ENCODE data around the gene FCGBP. TPM values are rescaled to one million over a fixed set of nuclear protein-coding genes. Genes with fewer than 3 reads are reported as not detected.

FCGBP gene
- total RNA-seq, 1 experiment from 2014 or later = 0.80 TPM

DNA sequence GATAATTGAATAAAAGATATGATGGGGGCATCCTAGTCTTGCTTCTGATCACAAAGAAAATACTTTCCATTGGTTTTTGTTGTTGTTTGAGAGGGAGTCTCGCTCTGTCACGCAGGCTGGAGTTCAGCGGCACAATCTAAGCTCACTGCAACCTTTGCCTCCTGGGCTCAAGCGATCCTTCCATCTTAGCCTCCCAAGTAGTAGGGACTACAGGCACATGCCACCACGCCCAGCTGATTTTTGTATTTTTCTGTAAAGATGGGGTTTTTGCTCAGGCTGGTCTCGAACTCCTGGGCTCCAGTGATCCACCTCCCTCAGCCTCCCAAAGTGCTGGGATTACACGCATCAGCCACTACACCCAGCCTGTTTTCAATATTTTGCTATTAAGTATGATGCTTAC is 19.5 kb upstream of the FCGBP start:
- no TSS peak for BruUV-seq (replicated peaks)
- intact Hi-C loops (cut with micrococcal nuclease) = no loop called here
- Histone ChIP-seq H3K4me2 (ENCODE audit: low read length) (no peak overlapping the region), H3K27me3 (ENCODE audit: low read length) (no peaks in the 10 kb centered on the region), H3K9me2 (replicated peaks; ENCODE audit: low read length) (no peaks in the 10 kb centered on the region), H3K4me1 (ENCODE audit: insufficient read depth, low read length) (peaks cover 3% of the 10 kb centered on the region; the same call in 1 of the 2 replicates), H3K79me2 (ENCODE audit: low read length) (no peaks in the 10 kb centered on the region), H3K27ac (ENCODE audit: low read length) (no peak overlapping the region), H2AFZ (ENCODE audit: low read length) (no peak overlapping the region), H4K20me1 (ENCODE audit: low read length) (no peaks in the 10 kb centered on the region), H3K9ac (ENCODE audit: low read length) (no peak overlapping the region), H3K36me3 (ENCODE audit: low read depth, low read length) (no peaks in the 10 kb centered on the region), H3F3A (ENCODE audit: low read length, unreplicated experiment) (no peaks in the 10 kb centered on the region), H3K4me3 (ENCODE audit: low read length) (no peak overlapping the region), H3K9me3 (ENCODE audit: low read length) (no peaks in the 10 kb centered on the region)
- TF ChIP-seq EZH2phosphoT487 (IDR thresholded peaks at IDR 0.05; ENCODE audit: borderline replicate concordance, low read length) (no peak), EZH2 (IDR thresholded peaks at IDR 0.05; ENCODE audit: low read length, unreplicated experiment) (no peak)
- TF ChIP-seq, protein P1, sequence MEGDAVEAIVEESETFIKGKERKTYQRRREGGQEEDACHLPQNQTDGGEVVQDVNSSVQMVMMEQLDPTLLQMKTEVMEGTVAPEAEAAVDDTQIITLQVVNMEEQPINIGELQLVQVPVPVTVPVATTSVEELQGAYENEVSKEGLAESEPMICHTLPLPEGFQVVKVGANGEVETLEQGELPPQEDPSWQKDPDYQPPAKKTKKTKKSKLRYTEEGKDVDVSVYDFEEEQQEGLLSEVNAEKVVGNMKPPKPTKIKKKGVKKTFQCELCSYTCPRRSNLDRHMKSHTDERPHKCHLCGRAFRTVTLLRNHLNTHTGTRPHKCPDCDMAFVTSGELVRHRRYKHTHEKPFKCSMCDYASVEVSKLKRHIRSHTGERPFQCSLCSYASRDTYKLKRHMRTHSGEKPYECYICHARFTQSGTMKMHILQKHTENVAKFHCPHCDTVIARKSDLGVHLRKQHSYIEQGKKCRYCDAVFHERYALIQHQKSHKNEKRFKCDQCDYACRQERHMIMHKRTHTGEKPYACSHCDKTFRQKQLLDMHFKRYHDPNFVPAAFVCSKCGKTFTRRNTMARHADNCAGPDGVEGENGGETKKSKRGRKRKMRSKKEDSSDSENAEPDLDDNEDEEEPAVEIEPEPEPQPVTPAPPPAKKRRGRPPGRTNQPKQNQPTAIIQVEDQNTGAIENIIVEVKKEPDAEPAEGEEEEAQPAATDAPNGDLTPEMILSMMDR (conservative IDR thresholded peaks at IDR 0.05; ENCODE audit: low read depth, low read length) = no peak
- CTCF ChIA-PET = no interaction called here
- POLR2A ChIA-PET (ENCODE audit: unreplicated experiment) = no interaction called here
- DNase-seq = no peak
- no peak for ATAC-seq

DNA sequence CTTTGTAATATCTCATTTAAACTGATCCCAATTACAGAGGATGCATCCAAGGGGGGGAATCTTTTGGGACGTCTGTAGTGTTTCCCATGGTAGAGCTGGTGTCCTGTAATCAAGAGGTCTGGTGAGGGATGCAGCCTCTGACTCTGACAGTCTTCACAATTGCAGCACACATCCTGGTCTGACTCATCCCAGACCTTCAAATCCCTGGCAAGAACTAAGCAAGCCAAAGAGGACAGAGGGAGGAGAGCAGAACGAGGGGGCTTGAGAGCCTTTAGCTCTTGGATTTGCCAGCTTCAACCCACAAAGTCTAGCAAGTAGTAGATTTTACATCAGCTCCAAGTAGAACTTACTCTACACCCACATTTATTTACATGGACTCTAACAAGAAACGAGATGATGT is 17.3 kb upstream of the FCGBP start:
- no peaks in the 10 kb centered on the region for H3K9me3 ChIP-seq (ENCODE audit: low read length)
- peak; percentile 38 for DNase-seq
- no peaks in the 10 kb centered on the region for H3K79me2 ChIP-seq (ENCODE audit: low read length)
- H3K4me3 ChIP-seq (ENCODE audit: low read length) = no peak overlapping the region
- H3K4me2 ChIP-seq (ENCODE audit: low read length) = no peak overlapping the region
- BruUV-seq (replicated peaks) = no TSS peak
- CTCF ChIA-PET = no interaction called here
- TF ChIP-seq EZH2 (IDR thresholded peaks at IDR 0.05; ENCODE audit: low read length, unreplicated experiment) (no peak), EZH2phosphoT487 (IDR thresholded peaks at IDR 0.05; ENCODE audit: borderline replicate concordance, low read length) (no peak)
- TF ChIP-seq, protein P1 (conservative IDR thresholded peaks at IDR 0.05; ENCODE audit: low read depth, low read length) = no peak
- H3K27ac ChIP-seq (ENCODE audit: low read length) = no peak overlapping the region
- no peaks in the 10 kb centered on the region for H3K27me3 ChIP-seq (ENCODE audit: low read length)
- ATAC-seq = peak; percentile 76
- H3F3A ChIP-seq (ENCODE audit: low read length, unreplicated experiment) = no peaks in the 10 kb centered on the region
- no peak overlapping the region for H3K9ac ChIP-seq (ENCODE audit: low read length)
- H3K9me2 ChIP-seq (replicated peaks; ENCODE audit: low read length) = no peaks in the 10 kb centered on the region
- POLR2A ChIA-PET (ENCODE audit: unreplicated experiment) = no interaction called here
- H3K36me3 ChIP-seq (ENCODE audit: low read depth, low read length) = no peaks in the 10 kb centered on the region
- no peaks in the 10 kb centered on the region for H4K20me1 ChIP-seq (ENCODE audit: low read length)
- H3K4me1 ChIP-seq (ENCODE audit: insufficient read depth, low read length) = peaks cover 3% of the 10 kb centered on the region; the same call in 1 of the 2 replicates
- no peak overlapping the region for H2AFZ ChIP-seq (ENCODE audit: low read length)
- intact Hi-C loops (cut with micrococcal nuclease) = no loop called here

DNA sequence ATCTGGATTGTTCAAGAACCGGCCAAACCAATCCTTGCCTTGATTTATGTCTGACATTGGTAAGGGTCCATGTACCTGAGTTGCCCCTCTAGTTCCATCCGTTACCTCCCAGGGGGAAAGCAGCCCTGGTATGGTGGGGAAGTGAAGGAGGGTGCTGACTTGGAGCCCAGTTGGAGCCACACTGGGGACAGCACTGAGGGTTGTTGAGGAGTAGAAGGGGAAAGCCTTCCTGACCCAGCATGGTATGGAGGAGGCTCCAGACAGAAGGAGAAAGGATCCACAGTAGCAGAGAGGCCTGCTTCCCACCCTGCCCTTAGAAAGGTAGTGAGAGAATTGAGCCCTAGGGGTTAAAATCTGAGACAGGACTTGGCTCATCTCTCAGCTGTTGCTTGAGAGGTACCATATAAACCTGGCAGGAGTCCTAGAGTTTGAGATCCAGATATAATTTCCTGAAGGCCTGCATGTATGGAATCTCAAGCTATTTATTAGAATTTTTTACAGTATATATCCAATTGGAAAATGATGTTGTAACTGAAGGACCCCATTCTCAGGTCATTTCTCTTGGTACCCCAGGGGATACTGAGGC is 16.7 kb upstream of the FCGBP start:
- DNase-seq = no peak
- CTCF ChIA-PET = no interaction called here
- intact Hi-C loops (cut with micrococcal nuclease) = no loop called here
- no peaks in the 10 kb centered on the region for H3K9me2 ChIP-seq (replicated peaks; ENCODE audit: low read length)
- no peaks in the 10 kb centered on the region for H4K20me1 ChIP-seq (ENCODE audit: low read length)
- no peaks in the 10 kb centered on the region for H3K9me3 ChIP-seq (ENCODE audit: low read length)
- TF ChIP-seq, protein P1 (conservative IDR thresholded peaks at IDR 0.05; ENCODE audit: low read depth, low read length) = no peak
- TF ChIP-seq EZH2 (IDR thresholded peaks at IDR 0.05; ENCODE audit: low read length, unreplicated experiment) (no peak), EZH2phosphoT487 (IDR thresholded peaks at IDR 0.05; ENCODE audit: borderline replicate concordance, low read length) (no peak)
- no peak overlapping the region for H2AFZ ChIP-seq (ENCODE audit: low read length)
- no peak overlapping the region for H3K27ac ChIP-seq (ENCODE audit: low read length)
- POLR2A ChIA-PET (ENCODE audit: unreplicated experiment) = no interaction called here
- no TSS peak for BruUV-seq (replicated peaks)
- H3K4me3 ChIP-seq (ENCODE audit: low read length) = no peak overlapping the region
- H3K36me3 ChIP-seq (ENCODE audit: low read depth, low read length) = no peaks in the 10 kb centered on the region
- no peak for ATAC-seq
- no peak overlapping the region for H3K4me2 ChIP-seq (ENCODE audit: low read length)
- H3K79me2 ChIP-seq (ENCODE audit: low read length) = no peaks in the 10 kb centered on the region
- H3K27me3 ChIP-seq (ENCODE audit: low read length) = no peaks in the 10 kb centered on the region
- peaks cover 3% of the 10 kb centered on the region; the same call in 1 of the 2 replicates for H3K4me1 ChIP-seq (ENCODE audit: insufficient read depth, low read length)
- H3K9ac ChIP-seq (ENCODE audit: low read length) = no peak overlapping the region
- H3F3A ChIP-seq (ENCODE audit: low read length, unreplicated experiment) = no peaks in the 10 kb centered on the region
